GM21447 (cell line): ENCODE data around the gene ZBTB7C.

Experiments
- ATAC-seq: cut with Tn5 transposase; IDR thresholded peaks from one replicate; pipeline ENCODE4 v1.9.1; 2021; ENCODE audit not compliant: unreplicated experiment

Gene ZBTB7C

DNA sequence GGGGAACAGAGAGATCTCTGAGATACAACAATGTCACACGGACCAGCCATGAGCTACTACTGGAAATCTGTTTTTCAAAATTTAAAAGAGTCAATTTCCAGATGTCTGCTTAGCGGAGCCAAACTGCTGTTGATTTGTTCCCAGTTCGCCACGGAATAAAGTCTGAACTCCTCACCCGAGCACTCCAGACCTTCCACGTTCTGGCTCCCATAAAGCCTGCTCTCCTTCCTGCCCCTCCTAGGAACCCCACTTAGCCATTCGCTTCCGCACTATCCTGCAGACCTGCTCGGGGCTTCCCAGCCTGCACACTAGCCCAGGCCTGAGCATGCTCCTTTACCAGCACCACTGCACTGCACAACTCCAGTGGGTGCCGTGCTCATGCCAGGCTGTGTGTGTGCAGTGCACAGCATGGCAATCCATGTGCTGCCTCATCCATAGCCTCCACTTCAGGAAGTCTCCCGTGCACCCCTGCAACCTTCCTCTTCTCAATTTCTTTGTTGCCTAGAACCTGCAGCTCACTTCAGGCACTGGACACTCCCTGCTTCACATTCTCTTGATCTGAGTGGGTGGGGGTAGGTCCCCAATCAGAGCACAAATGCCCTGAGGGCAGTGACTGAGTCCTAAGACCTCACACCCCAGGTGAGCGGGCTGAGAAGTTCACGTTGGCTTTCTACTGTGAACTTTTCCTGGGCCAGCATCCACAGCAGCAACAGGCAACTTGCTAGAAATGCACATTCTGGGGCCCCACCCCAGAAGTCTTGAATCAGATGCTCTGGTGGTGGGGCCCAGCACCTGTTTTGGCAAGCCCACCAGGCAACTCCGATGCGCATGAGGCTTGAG, 53.7 kb downstream of the ZBTB7C start:
- ATAC-seq: no peak

DNA sequence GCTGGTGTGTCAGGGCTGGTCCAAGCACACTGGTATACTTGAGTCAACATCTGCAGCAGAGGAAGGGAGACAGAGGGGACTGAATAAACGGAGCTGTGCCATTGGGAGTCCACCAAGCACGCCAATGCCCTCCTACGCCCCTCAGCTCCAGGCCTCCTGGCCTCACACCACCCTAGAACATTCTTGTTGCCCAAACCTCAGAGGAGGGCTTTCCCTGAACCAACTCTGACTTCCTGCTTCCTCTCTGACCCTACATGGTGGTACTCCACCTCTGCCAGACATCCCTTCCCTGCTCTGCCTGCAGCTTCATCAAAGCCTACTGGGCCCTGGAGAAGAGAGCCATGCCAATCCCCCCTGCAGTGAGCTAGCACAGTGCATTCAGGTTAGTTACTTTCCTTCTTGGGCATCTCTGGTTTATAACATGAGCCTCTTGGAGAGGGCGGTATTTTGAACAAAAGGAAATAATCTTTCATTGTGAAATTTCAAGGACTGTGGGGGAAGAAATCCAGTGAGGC, 54.4 kb downstream of the ZBTB7C start:
- ATAC-seq: no peak

GRCh38 chr18:48352051-48352755, 57.0 kb downstream of the ZBTB7C start:
- ATAC-seq: no peak

- no peak for ATAC-seq
These were observed 57.8 kb downstream of the ZBTB7C start for GRCh38 chr18:48351216-48352050.

- no peak for ATAC-seq
These were observed 60.4 kb downstream of the ZBTB7C start for GRCh38 chr18:48348739-48349138.

DNA sequence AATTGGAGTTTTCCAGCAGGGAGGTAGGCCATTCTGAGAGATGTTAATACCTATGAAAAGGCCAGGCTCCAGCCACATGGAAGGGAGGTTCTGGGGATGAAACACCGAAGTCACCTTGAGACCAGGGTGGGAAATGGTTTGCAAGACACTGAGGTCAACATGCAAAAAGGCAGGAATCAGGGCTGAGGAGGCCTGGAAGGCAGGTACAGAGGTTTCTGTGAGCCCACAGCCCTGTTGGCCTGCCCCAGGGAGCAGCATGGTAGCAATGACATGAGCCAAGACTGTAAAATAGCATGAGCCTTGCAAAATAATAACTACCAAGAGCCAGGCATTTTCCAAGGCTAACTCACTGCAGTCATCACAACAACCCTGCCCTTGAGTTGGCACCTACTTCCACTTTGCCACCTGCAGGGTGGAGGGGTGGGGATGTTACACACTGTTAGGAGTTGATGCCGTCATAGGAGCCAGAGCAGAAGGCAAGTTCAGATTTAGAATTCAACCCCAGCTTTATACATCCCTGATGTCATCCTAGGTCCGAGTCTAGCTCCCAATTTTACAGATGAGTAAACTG, 61.3 kb downstream of the ZBTB7C start:
- no peak for ATAC-seq

- ATAC-seq: no peak
These were observed 63.6 kb downstream of the ZBTB7C start for GRCh38 chr18:48345596-48345995.

DNA sequence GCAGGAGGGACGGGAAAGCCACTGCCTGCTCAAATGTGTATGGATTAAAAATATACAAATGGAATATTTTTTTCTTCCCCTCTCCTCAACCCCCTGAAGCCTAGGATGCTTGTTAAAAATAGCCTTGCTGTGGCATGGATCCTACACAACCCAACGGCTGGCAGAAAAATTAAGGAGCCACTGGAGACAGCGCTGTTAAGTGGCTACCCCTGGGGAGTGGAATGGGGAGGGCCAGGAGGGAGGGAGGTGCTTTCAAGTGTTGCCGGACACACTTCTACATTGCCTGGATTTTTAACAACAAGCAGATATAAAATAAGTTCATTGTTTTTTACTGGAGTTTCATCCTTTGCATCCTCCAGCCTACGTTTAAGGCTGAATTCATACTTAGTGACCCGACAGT, 66.6 kb downstream of the ZBTB7C start:
- no peak for ATAC-seq

- ATAC-seq: no peak
These were observed 67.1 kb downstream of the ZBTB7C start for GRCh38 chr18:48342125-48342524.

GRCh38 chr18:48340560-48340959, 68.6 kb downstream of the ZBTB7C start:
- ATAC-seq: no peak

DNA sequence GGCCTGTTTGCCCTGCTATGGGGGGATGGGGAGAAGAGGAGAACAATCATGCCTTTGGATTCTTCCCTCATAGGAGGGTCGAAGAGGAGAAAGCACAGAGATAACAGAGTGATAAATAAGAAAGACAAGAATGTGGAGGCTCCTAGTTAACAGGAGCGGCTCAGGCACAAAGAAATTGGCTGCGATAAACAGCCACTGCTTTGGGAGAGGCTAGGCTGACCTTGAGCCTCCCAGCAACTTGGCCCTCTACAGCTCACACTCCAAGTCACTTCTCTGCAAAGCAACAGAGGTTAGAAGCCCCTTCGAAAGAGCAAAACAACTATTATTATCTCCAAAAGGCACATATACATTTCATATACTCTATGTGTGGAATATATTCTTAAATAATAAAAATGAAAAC, 69.5 kb downstream of the ZBTB7C start:
- no peak for ATAC-seq

DNA sequence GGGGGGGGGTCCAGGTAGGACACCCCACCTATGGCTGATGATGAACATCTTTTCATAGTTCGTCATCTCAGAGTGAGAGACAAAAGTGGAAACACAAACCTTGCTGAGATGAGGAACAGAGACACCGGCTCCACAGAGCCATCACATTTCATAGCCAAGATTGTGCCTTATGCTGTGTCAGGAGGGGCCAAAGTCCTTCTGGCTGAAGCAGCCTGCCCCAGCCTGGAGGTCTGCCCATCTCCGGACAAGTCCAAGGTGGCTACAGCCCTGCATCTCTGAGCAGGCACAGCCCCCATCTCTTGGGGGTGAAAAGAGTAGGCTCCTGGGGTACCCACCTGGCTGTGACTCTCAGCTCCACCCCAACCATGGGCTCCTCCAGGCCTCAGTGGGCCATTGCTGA, 70.3 kb downstream of the ZBTB7C start:
- ATAC-seq: no peak

- no peak for ATAC-seq
These were observed 72.1 kb downstream of the ZBTB7C start for GRCh38 chr18:48337053-48337452.

DNA sequence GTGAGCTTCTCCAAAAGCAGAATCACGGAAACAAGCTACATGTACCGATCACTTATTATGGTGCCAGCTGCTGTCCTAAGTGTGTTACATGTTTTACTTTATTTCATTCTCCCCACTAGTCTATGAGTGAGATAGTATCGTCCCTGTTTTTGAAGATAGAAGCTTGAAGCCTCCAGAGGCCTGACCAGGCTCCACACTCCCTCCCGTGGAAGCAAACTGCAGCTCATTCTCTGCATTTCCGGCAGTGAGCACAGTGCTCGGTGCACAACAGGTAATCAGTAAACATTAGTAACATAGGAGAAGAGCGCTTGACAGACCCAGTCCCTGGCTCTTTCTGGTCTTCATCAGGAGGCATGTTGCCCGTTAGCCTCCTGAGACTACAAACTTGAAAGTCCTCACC, 72.9 kb downstream of the ZBTB7C start:
- ATAC-seq: no peak

- no peak for ATAC-seq
These were observed 73.4 kb downstream of the ZBTB7C start for GRCh38 chr18:48335829-48336228.

DNA sequence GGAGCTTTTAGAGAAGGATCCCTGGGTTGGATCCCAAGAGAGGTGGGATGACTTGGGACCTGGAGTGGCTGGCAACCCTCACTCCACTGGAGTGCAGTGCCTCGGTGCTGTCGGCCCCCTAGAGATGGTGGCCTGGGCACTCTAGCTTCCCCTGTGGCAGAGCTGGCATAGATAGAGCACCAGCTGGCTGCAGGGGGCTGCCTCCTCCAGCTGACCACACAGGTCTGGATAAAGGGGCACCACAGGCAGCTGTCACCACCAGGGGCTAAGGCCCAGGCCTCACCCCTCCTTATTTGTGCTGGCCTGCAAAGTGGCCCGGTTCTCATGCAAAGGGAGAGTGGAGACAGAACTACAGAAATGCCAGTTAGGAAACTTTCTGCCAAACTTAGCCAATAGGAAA, 74.3 kb downstream of the ZBTB7C start:
- ATAC-seq: no peak

- no peak for ATAC-seq
These were observed 75.6 kb downstream of the ZBTB7C start for GRCh38 chr18:48333563-48333962.

DNA sequence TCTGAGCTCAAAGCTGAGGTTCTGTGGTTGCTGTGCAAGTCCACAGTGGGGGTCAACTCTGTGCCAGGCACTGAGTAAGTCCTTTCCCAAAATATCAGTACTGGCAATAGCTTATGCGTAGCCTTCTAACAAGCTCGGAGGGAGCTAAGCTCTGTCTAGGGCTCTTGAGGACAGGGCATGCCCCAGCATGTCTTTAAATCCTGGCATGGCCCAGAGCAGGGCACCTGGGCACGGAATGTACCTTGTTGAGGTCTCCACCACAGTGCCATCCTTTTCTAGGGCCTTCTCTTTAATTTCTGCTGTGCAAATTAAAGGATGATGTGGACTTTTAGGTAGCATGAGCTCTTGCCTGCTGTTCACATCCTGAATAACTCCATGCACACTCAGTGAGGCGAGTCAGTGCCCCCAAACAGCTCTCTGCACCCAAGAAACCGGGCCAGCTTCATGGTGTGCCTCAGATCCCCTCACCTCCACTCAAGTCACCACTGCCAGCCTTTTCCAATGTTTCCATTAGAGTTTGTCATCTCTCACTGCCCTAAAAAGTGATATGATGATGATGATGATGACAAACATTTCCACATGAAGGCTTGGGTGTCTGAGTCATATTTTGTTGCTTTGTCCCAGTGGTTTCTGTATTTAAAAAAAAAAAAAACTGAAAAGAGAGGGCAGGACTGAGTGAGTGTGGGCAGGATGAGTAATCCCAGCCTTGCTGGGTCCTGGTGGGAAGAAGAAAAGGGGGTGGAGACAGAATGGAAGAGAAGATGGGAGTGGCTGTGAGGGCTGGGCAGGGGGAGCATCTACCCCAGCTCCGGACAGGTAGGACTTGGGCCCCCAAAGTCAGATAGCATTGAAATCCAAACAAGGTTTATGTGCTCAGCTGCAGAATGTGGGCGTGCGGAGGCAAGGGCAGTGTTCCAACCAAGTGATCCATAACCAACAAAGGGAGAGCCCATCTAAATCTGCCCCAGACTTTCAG, 78.9 kb downstream of the ZBTB7C start:
- no peak for ATAC-seq

GRCh38 chr18:48328473-48329210, 80.5 kb downstream of the ZBTB7C start:
- no peak for ATAC-seq
